Measurements from ENCODE around the gene HLA-DMA. TPM values are rescaled to one million over a fixed set of nuclear protein-coding genes. Genes with fewer than 3 reads are reported as not detected.

Gene HLA-DMA
- total RNA-seq, 2 donors from 2014 or later = 4.9 to 19.0 TPM

GRCh38 chr6:32941214-32941768 is 11.6 kb downstream of the HLA-DMA start:
- peaks cover 21% of the 10 kb centered on the region for H3K27me3 ChIP-seq (ENCODE audit: control insufficient read depth, insufficient read depth, low read length, poor library complexity, severe bottlenecking)
- H3K9me3 Mint-ChIP-seq = no peaks in the 10 kb centered on the region
- no peak overlapping the region for H3K4me3 Mint-ChIP-seq
- no peaks in the 10 kb centered on the region for H3K36me3 ChIP-seq (ENCODE audit: control insufficient read depth, insufficient read depth, low read length)
- H3K36me3 Mint-ChIP-seq (ENCODE audit: low read depth) = no peaks in the 10 kb centered on the region
- DNase-seq = no peak
- no peak overlapping the region for H3K27ac Mint-ChIP-seq
- 75 to 86% methylated on average over 6 to 7 of the region's 7 CpGs for WGBS, 2 experiments (ENCODE audit: insufficient coverage in 1 of 2, insufficient read length in 1 of 2)
- no peaks in the 10 kb centered on the region for H3K4me1 ChIP-seq (ENCODE audit: control insufficient read depth, insufficient read depth, low read length)
- peaks cover 16% of the 10 kb centered on the region for H3K27me3 Mint-ChIP-seq (ENCODE audit: insufficient read depth)
- TF ChIP-seq, protein P1, sequence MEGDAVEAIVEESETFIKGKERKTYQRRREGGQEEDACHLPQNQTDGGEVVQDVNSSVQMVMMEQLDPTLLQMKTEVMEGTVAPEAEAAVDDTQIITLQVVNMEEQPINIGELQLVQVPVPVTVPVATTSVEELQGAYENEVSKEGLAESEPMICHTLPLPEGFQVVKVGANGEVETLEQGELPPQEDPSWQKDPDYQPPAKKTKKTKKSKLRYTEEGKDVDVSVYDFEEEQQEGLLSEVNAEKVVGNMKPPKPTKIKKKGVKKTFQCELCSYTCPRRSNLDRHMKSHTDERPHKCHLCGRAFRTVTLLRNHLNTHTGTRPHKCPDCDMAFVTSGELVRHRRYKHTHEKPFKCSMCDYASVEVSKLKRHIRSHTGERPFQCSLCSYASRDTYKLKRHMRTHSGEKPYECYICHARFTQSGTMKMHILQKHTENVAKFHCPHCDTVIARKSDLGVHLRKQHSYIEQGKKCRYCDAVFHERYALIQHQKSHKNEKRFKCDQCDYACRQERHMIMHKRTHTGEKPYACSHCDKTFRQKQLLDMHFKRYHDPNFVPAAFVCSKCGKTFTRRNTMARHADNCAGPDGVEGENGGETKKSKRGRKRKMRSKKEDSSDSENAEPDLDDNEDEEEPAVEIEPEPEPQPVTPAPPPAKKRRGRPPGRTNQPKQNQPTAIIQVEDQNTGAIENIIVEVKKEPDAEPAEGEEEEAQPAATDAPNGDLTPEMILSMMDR (conservative IDR thresholded peaks at IDR 0.05) = no peak
- no peak overlapping the region for H3K9ac ChIP-seq (ENCODE audit: extremely low read depth, low read length, poor library complexity, severe bottlenecking)
- H3K9me3 ChIP-seq (ENCODE audit: control insufficient read depth, low read length) = no peaks in the 10 kb centered on the region
- no peaks in the 10 kb centered on the region for H3K4me1 Mint-ChIP-seq
- no peak overlapping the region for H3K27ac ChIP-seq (ENCODE audit: low read depth, low read length)
- no peak overlapping the region for H3K4me3 ChIP-seq (ENCODE audit: low read length)

GRCh38 chr6:32940656-32941213 is 12.2 kb downstream of the HLA-DMA start, which contains the start of gene HLA-DMB:
HLA-DMB (minus strand) TSS chr6:32941028; CDS start chr6:32940807, 221 bp downstream.
- no peak within 1 kb of the TSS for H3K9ac ChIP-seq (ENCODE audit: extremely low read depth, low read length, poor library complexity, severe bottlenecking)
- Mint-ChIP-seq H3K36me3 (ENCODE audit: low read depth) (no peaks in the 10 kb centered on the region), H3K9me3 (no peaks in the 10 kb centered on the region), H3K4me1 (no peaks in the 10 kb centered on the region), H3K4me3 (peak within 1 kb of the TSS; percentile 48), H3K27ac (no peak within 1 kb of the TSS), H3K27me3 (ENCODE audit: insufficient read depth) (peaks cover 22% of the 10 kb centered on the region)
- H3K9me3 ChIP-seq (ENCODE audit: control insufficient read depth, low read length) = no peaks in the 10 kb centered on the region
- H3K27me3 ChIP-seq (ENCODE audit: control insufficient read depth, insufficient read depth, low read length, poor library complexity, severe bottlenecking) = peaks cover 27% of the 10 kb centered on the region
- no peak within 1 kb of the TSS for H3K27ac ChIP-seq (ENCODE audit: low read depth, low read length)
- WGBS, 2 experiments (ENCODE audit: insufficient coverage in 1 of 2, insufficient read length in 1 of 2) = 77 to 78% methylated on average over 7 to 9 of the region's 9 CpGs
- H3K36me3 ChIP-seq (ENCODE audit: control insufficient read depth, insufficient read depth, low read length) = no peaks in the 10 kb centered on the region
- H3K4me3 ChIP-seq (ENCODE audit: low read length) = no peak within 1 kb of the TSS
- peak; percentile 81 for DNase-seq
- H3K4me1 ChIP-seq (ENCODE audit: control insufficient read depth, insufficient read depth, low read length) = no peaks in the 10 kb centered on the region
- TF ChIP-seq, protein P1 (conservative IDR thresholded peaks at IDR 0.05) = no peak

DNA sequence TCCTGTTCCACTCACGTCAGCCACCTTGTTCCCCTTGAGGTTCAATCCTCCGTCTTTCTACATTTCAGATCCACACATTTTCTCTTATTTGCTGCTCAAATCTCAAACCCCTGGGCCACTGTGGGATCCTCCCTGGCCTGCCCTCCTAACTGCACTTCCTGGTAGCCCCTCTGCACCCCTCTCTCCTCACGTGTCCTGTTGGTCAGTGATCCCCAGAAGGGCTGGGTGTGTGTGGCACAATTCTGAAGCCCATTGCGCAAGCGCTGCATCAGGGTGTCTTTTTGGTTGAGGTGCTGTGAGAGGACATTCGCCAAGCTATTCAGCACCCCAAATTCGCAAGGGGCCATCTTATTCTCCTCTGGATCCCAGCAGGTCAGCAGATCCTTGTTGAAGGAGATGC is 14.4 kb downstream of the HLA-DMA start:
- DNase-seq = no peak
- peaks cover 38% of the 10 kb centered on the region for H3K27me3 ChIP-seq (ENCODE audit: control insufficient read depth, insufficient read depth, low read length, poor library complexity, severe bottlenecking)
- H3K27ac ChIP-seq (ENCODE audit: low read depth, low read length) = no peak overlapping the region
- TF ChIP-seq, protein P1 (conservative IDR thresholded peaks at IDR 0.05) = no peak
- H3K4me3 ChIP-seq (ENCODE audit: low read length) = no peak overlapping the region
- H3K9ac ChIP-seq (ENCODE audit: extremely low read depth, low read length, poor library complexity, severe bottlenecking) = no peak overlapping the region
- H3K4me1 ChIP-seq (ENCODE audit: control insufficient read depth, insufficient read depth, low read length) = no peaks in the 10 kb centered on the region
- H3K27ac Mint-ChIP-seq = no peak overlapping the region
- peaks cover 29% of the 10 kb centered on the region for H3K27me3 Mint-ChIP-seq (ENCODE audit: insufficient read depth)
- H3K9me3 Mint-ChIP-seq = no peaks in the 10 kb centered on the region
- 62 to 88% methylated on average over 2 to 7 of the region's 7 CpGs for WGBS, 2 experiments (ENCODE audit: insufficient coverage in 1 of 2, insufficient read length in 1 of 2)
- H3K4me3 Mint-ChIP-seq = no peak overlapping the region
- no peaks in the 10 kb centered on the region for H3K9me3 ChIP-seq (ENCODE audit: control insufficient read depth, low read length)
- no peaks in the 10 kb centered on the region for H3K36me3 ChIP-seq (ENCODE audit: control insufficient read depth, insufficient read depth, low read length)
- H3K36me3 Mint-ChIP-seq (ENCODE audit: low read depth) = no peaks in the 10 kb centered on the region
- H3K4me1 Mint-ChIP-seq = no peaks in the 10 kb centered on the region
